Daoy (cell line): ENCODE data around the gene ABLIM3. TPM values are rescaled to one million over a fixed set of nuclear protein-coding genes. Genes with fewer than 3 reads are reported as not detected.
A peak's percentile ranks its signal among the peaks of the same experiment; 100 is the strongest.
"Not testable (repeated sequence)": the region's sequence is repeated elsewhere in the genome, so short reads cannot be mapped to it uniquely, and the experiment has no call there.

ENCODE experiments used
- DNase-seq: peaks from one replicate; pipeline ENCODE4 v3.0.0-alpha.2; 2015; ENCODE audit warnings: low read depth
- total RNA-seq: library from RNA; depleted of rRNA; stranded (reverse); fragments of >200 nt; shearing (Covaris generic); gene quantifications from 2 replicates; pipeline ENCODE4 v1.2.3, GENCODE V29; 2014

The ABLIM3 gene
- total RNA-seq, 1 experiment from 2014 or later, result 10.6 TPM

- DNase-seq, result peak; percentile 87
Observed at GRCh38 chr5:149257889-149258705, 116.8 kb downstream of the ABLIM3 start.

GRCh38 chr5:149260761-149261160 lies 119.5 kb downstream of the ABLIM3 start:
- DNase-seq, result no peak

GRCh38 chr5:149261246-149261645 lies 120.0 kb downstream of the ABLIM3 start:
- no peak for DNase-seq

- DNase-seq, result peak; percentile 39
Observed at GRCh38 chr5:149262315-149262714, 121.0 kb downstream of the ABLIM3 start.

GRCh38 chr5:149264439-149265067 lies 123.3 kb downstream of the ABLIM3 start:
- DNase-seq, result peak; percentile 33

GRCh38 chr5:149265068-149265465 lies 123.8 kb downstream of the ABLIM3 start:
- no peak for DNase-seq

GRCh38 chr5:149265597-149265996 lies 124.3 kb downstream of the ABLIM3 start:
- DNase-seq, result peak; percentile 47

- DNase-seq, result peak; percentile 37
Observed at GRCh38 chr5:149267241-149267973, 126.1 kb downstream of the ABLIM3 start.

- DNase-seq, result peak; percentile 70
Observed at GRCh38 chr5:149268928-149269557, 127.8 kb downstream of the ABLIM3 start.

- DNase-seq, result peak; percentile 33
Observed at GRCh38 chr5:149271195-149271715, 130.0 kb downstream of the ABLIM3 start.

- peak; percentile 69 for DNase-seq
Observed at GRCh38 chr5:149271716-149272563, 130.6 kb downstream of the ABLIM3 start, which contains the start of gene AFAP1L1. AFAP1L1 (plus strand) TSS chr5:149271859; CDS start chr5:149271969, 110 bp downstream.

GRCh38 chr5:149272781-149273180 lies 131.5 kb downstream of the ABLIM3 start:
- DNase-seq, result not testable (repeated sequence)

GRCh38 chr5:149273237-149273636 lies 131.9 kb downstream of the ABLIM3 start:
- no peak for DNase-seq

GRCh38 chr5:149273950-149274349 lies 132.7 kb downstream of the ABLIM3 start:
- DNase-seq, result no peak

GRCh38 chr5:149274939-149275338 lies 133.6 kb downstream of the ABLIM3 start:
- DNase-seq, result no peak

GRCh38 chr5:149277801-149278200 lies 136.5 kb downstream of the ABLIM3 start:
- DNase-seq, result no peak

- DNase-seq, result no peak
Observed at GRCh38 chr5:149278451-149279210, 137.3 kb downstream of the ABLIM3 start.

- no peak for DNase-seq
Observed at GRCh38 chr5:149279661-149280060, 138.4 kb downstream of the ABLIM3 start.

GRCh38 chr5:149280124-149280523 lies 138.8 kb downstream of the ABLIM3 start:
- DNase-seq, result no peak

GRCh38 chr5:149280802-149281201 lies 139.5 kb downstream of the ABLIM3 start:
- no peak for DNase-seq
